GM12891 (cell line): ENCODE data around the gene COPE.
A peak's percentile ranks its signal among the peaks of the same experiment; 100 is the strongest.

Source experiments
- DNase-seq: peaks from one replicate; pipeline ENCODE4 v3.0.0; 2011; ENCODE audit warnings: low spot score; ENCODE audit not compliant: insufficient read length
- FAIRE-seq: peaks from 2 replicates; lab custom pipeline; 2011; peaks lifted over from hg19 to GRCh38; lab: Jason Lieb, UNC
- PAX5 ChIP-seq: IDR thresholded peaks from 2 replicates; pipeline ENCODE4 v1.6.1; 2011; ENCODE audit warnings: low read length, moderate library complexity, mild to moderate bottlenecking; ENCODE audit not compliant: insufficient read depth, severe bottlenecking
- POLR2A ChIP-seq: IDR thresholded peaks from 2 replicates; pipeline ENCODE4 v1.6.1; 2011; ENCODE audit warnings: low read depth, low read length, control low read depth
- POLR2AphosphoS5 ChIP-seq: IDR thresholded peaks from 2 replicates; pipeline ENCODE4 v1.6.1; 2011; ENCODE audit warnings: low read depth, low read length, control low read depth
- POU2F2 ChIP-seq: IDR thresholded peaks from 2 replicates; pipeline ENCODE4 v1.6.1; 2011; ENCODE audit warnings: low read depth, mild to moderate bottlenecking, control low read depth, low read length, moderate library complexity
- SPI1 ChIP-seq: IDR thresholded peaks from 2 replicates; pipeline ENCODE4 v1.6.1; 2011; ENCODE audit warnings: low read depth, low read length, control low read depth
- TAF1 ChIP-seq: IDR thresholded peaks from 2 replicates; pipeline ENCODE4 v1.6.1; 2011; ENCODE audit warnings: low read depth, low read length, control low read depth

COPE gene

GRCh38 chr19:18879579-18880373 is 39.4 kb downstream of the COPE start:
- no peak for TF ChIP-seq PAX5
- no peak for TF ChIP-seq SPI1
- no peak for TF ChIP-seq POU2F2
- TF ChIP-seq TAF1, result no peak
- TF ChIP-seq POLR2A, result no peak
- TF ChIP-seq POLR2AphosphoS5, result no peak
- no peak for DNase-seq
- peak; percentile 57 for FAIRE-seq

- FAIRE-seq, result no peak
- TF ChIP-seq TAF1, result no peak
- no peak for TF ChIP-seq POLR2A
- no peak for TF ChIP-seq POLR2AphosphoS5
- TF ChIP-seq SPI1, result no peak
- no peak for TF ChIP-seq PAX5
- TF ChIP-seq POU2F2, result no peak
- no peak for DNase-seq
These were observed 40.2 kb downstream of the COPE start for GRCh38 chr19:18878858-18879578.

- TF ChIP-seq POLR2AphosphoS5 (no peak), POLR2A (no peak), POU2F2 (no peak), TAF1 (no peak), SPI1 (no peak), PAX5 (no peak)
- no peak for FAIRE-seq
- DNase-seq, result no peak
These were observed 41.0 kb downstream of the COPE start for GRCh38 chr19:18878058-18878797.

GRCh38 chr19:18876865-18877264 is 42.3 kb downstream of the COPE start:
- TF ChIP-seq TAF1, result no peak
- no peak for TF ChIP-seq POLR2AphosphoS5
- no peak for FAIRE-seq
- DNase-seq, result no peak

- FAIRE-seq (no peak), DNase-seq (no peak)
- TF ChIP-seq POLR2AphosphoS5 (no peak), SPI1 (no peak), TAF1 (no peak)
These were observed 43.5 kb downstream of the COPE start for GRCh38 chr19:18875726-18876125.

- no peak for TF ChIP-seq POU2F2
- FAIRE-seq, result no peak
- no peak for DNase-seq
These were observed 47.6 kb downstream of the COPE start for GRCh38 chr19:18871543-18871942.

- DNase-seq (no peak), FAIRE-seq (no peak)
- TF ChIP-seq PAX5, result no peak
- no peak for TF ChIP-seq POLR2A
- TF ChIP-seq SPI1, result no peak
- TF ChIP-seq POLR2AphosphoS5, result no peak
- no peak for TF ChIP-seq POU2F2
- no peak for TF ChIP-seq TAF1
These were observed 48.5 kb downstream of the COPE start for GRCh38 chr19:18870531-18871172.

- TF ChIP-seq TAF1, result no peak
- TF ChIP-seq POLR2A, result no peak
- TF ChIP-seq PAX5, result no peak
- TF ChIP-seq POU2F2, result no peak
- no peak for TF ChIP-seq POLR2AphosphoS5
- TF ChIP-seq SPI1, result no peak
- FAIRE-seq (no peak), DNase-seq (no peak)
These were observed 49.2 kb downstream of the COPE start for GRCh38 chr19:18869781-18870530.
